Ovary (tissue), 9 donors: Measurements from ENCODE around the gene DIP2C. TPM values are rescaled to one million over a fixed set of nuclear protein-coding genes. Genes with fewer than 3 reads are reported as not detected.

Experiments used
- DNase-seq, 5 donors: peaks; one replicate each; pipeline ENCODE4 v3.0.0-alpha.2; 2019 to 2020
- H3K27ac ChIP-seq, 2 donors: fragments of 200-600 bp; one replicate each; pipeline versions ENCODE4 v1.5.1 to v1.8.0; 2019 to 2022
- H3K27me3 ChIP-seq: fragments of 200-600 bp; one replicate; pipeline ENCODE4 v1.8.0; 2022
- H3K36me3 ChIP-seq: fragments of 200-600 bp; sonication (generic); one replicate; pipeline ENCODE4 v1.5.1; 2019
- H3K4me1 ChIP-seq: one replicate; pipeline ENCODE4 v1.8.1; 2013; ENCODE audit warnings: mild to moderate bottlenecking, moderate library complexity; ENCODE audit not compliant: insufficient read depth
- H3K4me3 ChIP-seq: fragments of 200-600 bp; sonication (generic); one replicate; pipeline ENCODE4 v1.5.1; 2017
- H3K9me3 ChIP-seq, 2 donors: fragments of 200-600 bp in 1 of 2; sonication (generic) in 1 of 2; one replicate each; pipeline versions ENCODE4 v1.5.1 to v1.8.1; 2013 to 2019; ENCODE audit warnings: mild to moderate bottlenecking in 1 of 2, moderate library complexity in 1 of 2
- CTCF ChIP-seq, 3 donors: fragments of 450-650 bp in 2 of 3; fragments of 200-600 bp in 1 of 3; IDR thresholded peaks; one replicate each; pipeline versions ENCODE4 v1.5.1 to v1.8.0; 2016 to 2022; ENCODE audit warnings: antibody characterized with exemption in 3 of 3, mild to moderate bottlenecking in 1 of 3
- EP300 ChIP-seq: sonication (generic); formaldehyde crosslinking; IDR thresholded peaks from one replicate; pipeline ENCODE4 v1.6.1; 2017; ENCODE audit warnings: antibody characterized with exemption
- POLR2A ChIP-seq: fragments of 450-650 bp; IDR thresholded peaks from one replicate; pipeline ENCODE4 v1.6.1; 2017; ENCODE audit warnings: antibody characterized with exemption, mild to moderate bottlenecking, moderate library complexity
- WGBS, 3 donors: extraction: QIAGEN DNeasy Blood & Tissue Kit in 1 of 3; methylation state at CpG; one replicate each; pipeline versions ENCODE4 v1.1.5 to v1.1.7; 2013 to 2017; 5-methylcytosine and 5-hydroxymethylcytosine counted together
- intact Hi-C, 4 donors: fragments of 100-400 bp; cut with DNase I; formaldehyde crosslinking; loops; one replicate each; pipeline versions ENCODE4 v1.11.0 to v1.15.1; 2022 to 2023
- polyA plus RNA-seq, 2 donors: library from polyadenylated mRNA; stranded (reverse); fragments of 200-250 nt in 1 of 2; fragments of 350-450 nt in 1 of 2; fragmentation: Illumina TruSeq in 1 of 2; extraction: RNeasy Lipid Tissue Mini Kit (QIAGEN cat#74804) in 1 of 2; gene quantifications; one replicate each; pipeline ENCODE4 v1.2.3, GENCODE V29; 2013 to 2014
- total RNA-seq, 7 donors: library from RNA; depleted of rRNA in 2 of 7; stranded (reverse); fragments of >200 nt in 2 of 7; fragmentation: NEBNext Ultra II Directional in 3 of 7; extraction: Animal tissue kit (Norgen Biotek cat#: 25700) in 3 of 7; gene quantifications; one replicate each; pipeline versions ENCODE4 v1.1.0 to v1.2.4, GENCODE V29; 2016 to 2023
- donor health status: DM: no; HTN: no; CAD: no; lungs with moderate emphysema.
- donor health status: DM: no; HTN: no; CAD: no.
- donor health status: Bipolar disorder and iron deficiency.
- donor health status: DM: yes; HTN: yes; CAD: no.
- donor health status: DM: no; HTN: no; CAD: no.
- donor health status: DM: yes; HTN: yes; CAD: no.

DIP2C gene
- total and polyA plus RNA-seq, 9 donors: 10.1 to 29.4 (median 22.2) TPM

DNA sequence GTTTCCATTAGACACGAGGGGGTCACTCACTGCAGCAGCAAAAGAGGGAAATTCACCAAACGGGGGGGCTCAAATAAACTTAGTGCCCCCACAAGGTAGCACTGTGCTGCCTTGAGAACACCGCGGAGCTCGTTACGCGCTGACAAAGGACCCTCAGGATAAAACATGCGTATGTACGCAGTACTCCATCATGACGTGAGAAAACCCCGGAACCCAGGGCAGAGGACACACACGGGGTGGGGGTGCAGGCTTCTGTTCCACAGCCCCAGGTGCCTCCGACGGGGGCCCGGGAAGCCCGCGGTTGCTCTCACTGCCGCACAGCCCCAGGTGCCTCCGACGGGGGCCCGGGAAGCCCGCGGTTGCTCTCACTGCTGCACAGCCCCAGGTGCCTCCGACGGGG, 321.8 kb downstream of the DIP2C start:
- TF ChIP-seq EP300 (no peak), POLR2A (no peak), CTCF (IDR thresholded peaks at IDR 0.05) (no peak)
- Histone ChIP-seq H3K27me3 (no peaks in the 10 kb centered on the region), H3K9me3 (no peaks in the 10 kb centered on the region), H3K4me3 (no peak overlapping the region), H3K4me1 (no peaks in the 10 kb centered on the region), H3K27ac (no peak overlapping the region), H3K36me3 (no peaks in the 10 kb centered on the region)
- DNase-seq: no peak
- 90 to 94% (median 91%) methylated on average over 17 to 20 of the region's 25 CpGs for WGBS, 3 donors
- intact Hi-C loops: no loop called here

DNA sequence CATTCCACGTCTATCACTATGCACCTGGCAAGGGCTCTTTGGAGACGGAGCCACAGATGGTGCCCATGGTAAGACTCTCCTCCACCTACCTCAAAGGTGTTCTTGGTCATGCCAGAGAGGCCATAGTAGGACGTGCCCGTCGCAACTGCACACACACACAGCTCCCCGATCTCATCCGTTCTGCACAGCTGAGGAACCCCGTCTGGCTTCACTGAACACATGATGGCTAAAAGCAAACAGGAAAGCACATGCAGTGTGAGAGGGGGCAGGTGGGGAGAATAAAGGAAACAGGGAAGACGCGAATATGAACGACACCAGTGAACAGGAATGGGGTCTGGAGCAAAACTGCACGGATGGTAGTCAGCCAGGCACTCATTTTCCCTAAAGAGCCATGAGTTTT, 323.3 kb downstream of the DIP2C start:
- Histone ChIP-seq H3K27me3 (no peaks in the 10 kb centered on the region), H3K4me3 (no peak overlapping the region), H3K27ac (no peak overlapping the region), H3K4me1 (no peaks in the 10 kb centered on the region), H3K36me3 (no peaks in the 10 kb centered on the region), H3K9me3 (no peaks in the 10 kb centered on the region)
- 88 to 95% (median 94%) methylated on average over 12 of the region's 12 CpGs for WGBS, 3 donors
- intact Hi-C loops: no loop called here
- TF ChIP-seq CTCF (IDR thresholded peaks at IDR 0.05) (no peak), POLR2A (no peak), EP300 (no peak)
- no peak for DNase-seq

DNA sequence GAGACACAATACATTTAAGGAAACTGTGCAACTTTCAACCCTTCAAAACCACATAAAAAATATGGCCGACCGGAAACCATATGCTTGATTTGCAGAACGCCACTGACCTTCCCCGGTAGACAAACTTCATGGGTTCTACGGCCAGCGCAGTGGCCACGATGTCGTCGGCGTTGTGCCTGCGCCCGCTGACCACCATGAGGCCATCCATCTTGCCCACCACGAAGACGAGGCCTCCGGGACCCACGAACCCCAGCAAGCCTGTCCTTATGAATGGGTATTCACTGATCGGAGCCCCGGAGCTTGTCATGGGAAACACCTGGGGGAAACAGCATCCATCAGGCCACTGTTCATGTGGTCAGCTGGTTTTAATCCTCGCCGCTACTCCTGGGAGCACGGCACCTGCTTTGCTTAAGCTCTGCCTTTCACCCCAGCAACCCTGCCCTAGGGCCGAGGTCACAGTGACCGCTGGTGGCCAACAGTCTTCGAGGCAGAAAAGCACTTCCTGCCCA, 325.1 kb downstream of the DIP2C start:
- Histone ChIP-seq H3K36me3 (no peaks in the 10 kb centered on the region), H3K27me3 (no peaks in the 10 kb centered on the region), H3K4me3 (no peak overlapping the region), H3K9me3 (no peaks in the 10 kb centered on the region), H3K27ac (no peak overlapping the region), H3K4me1 (no peaks in the 10 kb centered on the region)
- intact Hi-C loops: no loop called here
- 93 to 97% (median 95%) methylated on average over 24 of the region's 24 CpGs for WGBS, 3 donors
- no peak for DNase-seq
- no peak for TF ChIP-seq CTCF (IDR thresholded peaks at IDR 0.05)
- no peak for TF ChIP-seq POLR2A
- no peak for TF ChIP-seq EP300

DNA sequence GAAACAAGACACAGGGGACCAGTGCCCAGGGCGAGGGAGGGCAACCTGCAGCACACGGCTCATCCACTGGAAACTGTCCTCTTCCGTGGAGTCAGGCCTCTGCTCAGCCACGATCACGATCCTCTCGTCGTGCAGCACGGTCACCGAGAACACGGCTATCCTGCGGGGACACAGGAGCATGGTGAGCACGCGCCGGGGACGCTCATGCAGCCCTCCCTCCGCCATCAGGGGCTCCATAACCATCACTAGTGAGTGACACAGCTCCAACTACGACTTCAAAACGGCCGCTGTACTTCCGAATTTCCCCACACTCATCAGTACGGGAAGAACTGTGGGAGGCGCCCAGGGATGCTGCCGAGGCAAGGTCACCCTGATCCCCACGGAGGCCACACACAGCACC, 326.3 kb downstream of the DIP2C start:
- DNase-seq: no peak

More for the DNA sequence above, 326.3 kb downstream of the DIP2C start:
- Histone ChIP-seq H3K4me1 (no peaks in the 10 kb centered on the region), H3K27ac (no peak overlapping the region), H3K9me3 (no peaks in the 10 kb centered on the region), H3K27me3 (no peaks in the 10 kb centered on the region), H3K4me3 (no peak overlapping the region), H3K36me3 (no peaks in the 10 kb centered on the region)
- WGBS, 3 donors: 85 to 93% (median 90%) methylated on average over 24 of the region's 24 CpGs
- TF ChIP-seq POLR2A (no peak), CTCF (IDR thresholded peaks at IDR 0.05) (no peak), EP300 (no peak)
- intact Hi-C loops: no loop called here
